Activated CD4-positive, alpha-beta T cell treated with anti-CD3 and anti-CD28 coated beads, Interleukin-2, amount 50 U/mL, for 16 hours (primary cell): ENCODE results near the gene ARPIN.
"Not testable (repeated sequence)": the region's sequence is repeated elsewhere in the genome, so short reads cannot be mapped to it uniquely, and the experiment has no call there.

Source experiments
- DNase-seq: peaks from one replicate; pipeline ENCODE4 v3.0.0-alpha.2; 2020

The ARPIN gene

DNA sequence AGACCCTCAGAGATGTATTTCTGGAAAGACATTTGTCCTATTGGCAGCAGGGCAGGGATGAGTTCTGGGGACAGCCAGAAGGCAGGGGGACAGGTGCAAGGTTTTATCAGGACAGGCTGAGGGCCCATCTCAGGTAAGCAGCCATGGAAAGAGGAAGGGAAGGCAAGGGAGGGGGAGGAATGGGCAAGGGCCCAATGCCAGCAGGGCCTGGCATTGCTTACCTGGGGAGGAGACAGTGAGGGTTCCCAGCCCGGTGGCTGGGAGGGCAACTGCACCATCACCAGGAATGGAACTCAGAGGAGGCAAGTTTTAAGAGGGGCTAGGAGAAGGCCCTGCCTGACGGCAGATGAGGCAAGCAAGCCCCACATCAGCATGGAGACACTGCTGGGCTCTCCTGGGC lies 3.1 kb downstream of the ARPIN start:
- DNase-seq, result no peak

DNA sequence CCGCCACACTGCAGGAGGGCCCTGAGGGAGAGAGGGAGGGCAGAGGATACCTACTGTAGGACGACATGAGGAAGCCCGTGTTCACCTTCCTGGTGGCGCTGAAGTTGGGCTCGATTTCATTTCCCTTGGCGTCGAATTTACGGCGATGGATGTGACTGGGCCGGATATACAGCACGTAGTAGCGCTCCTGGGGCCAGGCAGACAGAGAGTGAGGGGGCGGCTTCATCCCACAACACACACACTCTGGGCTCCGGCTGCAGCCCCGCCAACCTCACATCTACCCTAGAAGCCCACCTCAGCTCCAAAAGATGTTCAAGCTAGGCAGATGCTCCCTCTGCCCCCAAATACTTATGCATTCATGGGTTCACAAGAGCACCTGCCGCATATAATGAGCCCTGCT lies 4.5 kb downstream of the ARPIN start:
- DNase-seq, result no peak

DNA sequence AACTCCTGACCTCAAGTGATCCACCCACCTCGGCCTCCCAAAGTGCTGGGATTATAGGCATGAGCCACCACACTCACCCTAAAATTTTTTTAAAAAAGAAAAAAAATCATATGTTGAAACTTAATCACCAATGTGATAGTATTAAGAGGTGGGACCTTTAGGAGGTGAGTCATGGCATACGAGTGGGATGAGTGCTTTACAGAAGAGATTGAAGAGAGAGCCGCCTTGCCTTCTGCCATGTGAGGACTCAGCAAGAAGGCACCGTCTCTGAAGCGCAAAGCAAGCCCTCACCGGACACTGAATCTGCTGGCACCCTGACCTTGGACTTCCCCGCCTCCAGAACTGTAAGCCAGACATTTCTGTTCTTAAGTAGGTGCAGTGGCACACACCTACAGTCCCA lies 5.5 kb downstream of the ARPIN start:
- no peak for DNase-seq

DNA sequence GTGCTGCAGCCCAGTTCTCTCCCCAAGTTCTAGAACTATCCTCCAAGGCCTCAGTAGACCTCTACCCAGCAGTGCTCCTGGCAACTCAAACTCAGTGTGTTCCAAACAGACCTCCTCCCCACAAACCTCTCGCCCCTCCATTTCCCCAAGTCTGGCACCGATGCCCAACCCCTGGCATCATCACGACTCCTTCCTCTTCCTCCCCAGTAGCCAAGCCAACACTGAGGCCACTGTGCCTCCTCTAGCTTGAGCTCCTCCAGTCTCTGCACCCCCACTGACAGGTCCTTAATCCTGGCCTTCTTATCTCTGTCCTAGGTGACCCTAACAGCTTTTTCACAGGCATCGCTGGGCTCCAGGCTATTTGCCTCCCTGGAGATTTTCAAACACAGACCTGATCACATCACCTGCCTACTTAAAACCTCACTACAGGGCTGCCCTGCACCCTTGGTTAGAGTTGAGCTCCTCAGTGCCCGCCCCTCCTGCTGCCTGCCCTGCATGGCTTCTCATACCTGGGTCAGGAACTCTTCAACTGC lies 6.8 kb downstream of the ARPIN start:
- no peak for DNase-seq

- no peak for DNase-seq
Measured at GRCh38 chr15:89904519-89904918, 8.2 kb downstream of the ARPIN start.

GRCh38 chr15:89903858-89904130 lies 9.0 kb downstream of the ARPIN start:
- DNase-seq, result no peak

- no peak for DNase-seq
Measured at GRCh38 chr15:89903015-89903857, 9.5 kb downstream of the ARPIN start.

DNA sequence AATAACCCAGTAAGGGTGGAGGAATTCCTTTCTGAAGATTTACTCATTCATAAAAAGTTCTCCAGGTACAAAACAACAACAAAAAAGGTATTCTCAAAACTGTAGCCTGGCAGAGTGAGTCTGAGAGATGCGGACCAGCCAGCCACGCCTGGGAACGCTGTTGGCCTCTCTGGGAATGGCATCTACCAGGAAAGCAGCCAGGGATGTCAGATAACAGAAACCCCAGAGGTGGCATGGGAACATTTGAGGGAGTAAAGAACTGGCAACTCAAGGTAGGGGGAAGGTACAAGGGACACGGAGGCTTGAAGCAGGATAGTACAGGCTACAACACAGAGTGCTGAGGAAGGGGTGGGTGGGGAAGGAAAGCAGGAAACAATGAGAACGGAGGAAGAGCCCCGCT lies 11.9 kb downstream of the ARPIN start:
- DNase-seq, result no peak

DNA sequence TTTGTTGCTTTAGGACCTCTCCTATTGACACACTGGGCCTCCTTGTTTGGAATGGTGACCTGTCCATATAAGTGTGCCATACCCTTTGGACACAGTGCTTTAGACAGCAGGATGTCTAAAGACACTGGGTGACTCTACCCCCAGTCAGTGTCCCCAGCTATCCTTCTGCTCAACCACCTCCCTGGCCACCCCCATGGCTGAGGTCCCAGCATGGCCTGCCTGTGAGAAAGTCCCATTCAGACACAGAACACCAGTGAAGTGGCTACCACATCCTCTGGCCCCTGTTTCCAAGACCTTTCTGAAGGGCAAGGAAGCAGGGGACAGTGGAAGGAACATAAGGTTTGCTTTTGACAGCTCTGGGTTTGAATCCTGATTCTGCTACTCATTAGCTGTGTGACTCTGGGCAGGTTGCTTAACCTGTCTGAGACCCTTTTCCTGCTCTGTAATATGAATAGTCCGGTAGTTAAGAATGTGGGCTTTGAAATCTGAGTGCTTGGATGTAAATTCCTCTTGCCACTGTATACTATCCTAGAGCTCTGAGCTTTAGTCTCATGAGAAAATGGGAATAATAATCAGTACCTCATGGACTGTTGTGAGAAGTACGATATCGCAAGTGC lies 12.7 kb downstream of the ARPIN start:
- no peak for DNase-seq

- no peak for DNase-seq
Measured at GRCh38 chr15:89899295-89899945, 13.3 kb downstream of the ARPIN start.

- DNase-seq, result peak; percentile 41
Measured at GRCh38 chr15:89898614-89899294, 14.0 kb downstream of the ARPIN start.

DNA sequence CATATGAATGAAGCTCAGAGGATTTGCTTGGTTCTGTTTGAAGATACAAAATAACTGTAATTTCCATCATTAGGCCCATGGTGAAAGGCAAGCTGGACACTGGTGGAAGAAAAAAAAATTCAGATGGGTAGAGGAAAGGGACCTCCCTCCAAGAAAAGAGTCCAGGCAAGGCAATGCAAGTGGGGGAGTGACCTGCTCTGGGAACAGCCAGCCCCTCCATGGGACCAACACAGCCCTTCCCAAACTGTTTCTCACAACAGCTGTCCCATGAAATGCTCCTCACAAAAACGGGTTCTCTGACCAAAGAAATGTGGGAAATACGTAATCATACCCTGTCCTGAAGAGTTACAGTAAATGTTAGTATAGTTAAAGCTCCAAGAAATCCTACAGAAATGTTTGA lies 14.6 kb downstream of the ARPIN start:
- no peak for DNase-seq

- peak; percentile 95 for DNase-seq
Measured at GRCh38 chr15:89893696-89894447, 18.9 kb downstream of the ARPIN start, which contains the start of gene AP3S2. TSS of gene AP3S2 (minus strand) at chr15:89893994. CDS start at chr15:89893949, 45 bp downstream.

- DNase-seq, result no peak
Measured at GRCh38 chr15:89893027-89893426, 19.7 kb downstream of the ARPIN start.

- DNase-seq, result peak; percentile 20
Measured at GRCh38 chr15:89888214-89888804, 24.4 kb downstream of the ARPIN start.

GRCh38 chr15:89885611-89886010 lies 27.1 kb downstream of the ARPIN start:
- DNase-seq, result no peak

DNA sequence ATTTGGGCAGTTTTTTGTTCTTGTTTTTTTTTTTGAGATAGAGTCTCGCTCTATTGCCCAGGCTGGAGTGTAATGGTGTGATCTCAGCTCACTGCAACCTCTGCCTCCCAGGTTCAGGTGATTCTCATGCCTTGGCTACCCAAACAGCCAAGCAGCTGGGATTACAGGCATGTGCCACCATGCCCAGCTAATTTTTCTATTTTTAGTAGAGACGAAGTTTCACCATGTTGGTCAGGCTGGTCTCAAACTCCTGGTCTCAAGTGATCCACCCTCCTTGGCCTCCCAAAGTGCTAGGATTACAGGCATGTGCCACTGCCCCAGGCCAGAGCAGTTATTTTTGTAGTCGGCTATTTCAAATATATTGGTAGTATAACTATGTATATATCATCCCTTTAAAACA lies 27.6 kb downstream of the ARPIN start:
- DNase-seq, result not testable (repeated sequence)

DNA sequence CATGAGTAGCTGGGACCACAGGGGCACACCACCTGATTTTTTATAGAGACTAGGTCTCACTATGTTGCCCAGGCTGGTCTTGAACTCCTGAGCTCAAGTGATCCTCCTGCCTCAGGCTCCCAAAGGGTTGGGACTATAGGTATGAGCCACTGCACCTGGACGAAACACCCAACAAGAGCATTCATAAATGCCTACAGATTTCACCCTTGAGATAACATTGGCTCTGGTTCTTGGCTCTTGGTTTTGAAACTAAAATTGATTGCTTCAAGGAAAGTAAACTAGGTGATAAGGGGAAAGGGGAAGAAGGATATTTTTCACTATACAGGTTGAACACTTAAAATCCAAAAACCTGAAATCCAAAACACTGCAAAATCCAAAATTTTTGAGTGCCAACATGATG lies 29.2 kb downstream of the ARPIN start:
- no peak for DNase-seq

GRCh38 chr15:89880727-89881126 lies 32.0 kb downstream of the ARPIN start:
- no peak for DNase-seq

- no peak for DNase-seq
Measured at GRCh38 chr15:89878323-89878722, 34.4 kb downstream of the ARPIN start.

DNA sequence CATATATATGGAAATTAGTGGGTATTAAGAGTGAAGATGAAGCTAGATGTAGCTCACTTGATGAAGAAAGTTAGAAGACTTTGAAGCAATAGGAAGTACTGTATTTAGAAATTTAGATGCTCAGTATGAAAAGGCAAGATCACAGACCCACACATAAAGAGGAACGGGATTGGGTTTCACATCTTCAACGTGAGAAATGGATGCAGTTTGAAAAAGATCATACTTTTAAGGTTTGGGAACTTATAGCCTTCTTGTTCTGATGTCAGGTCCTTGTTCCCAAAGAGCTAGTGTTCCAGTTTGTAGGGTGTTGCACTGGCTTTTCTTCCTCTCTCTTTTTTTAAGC lies 35.7 kb downstream of the ARPIN start:
- DNase-seq, result no peak

DNA sequence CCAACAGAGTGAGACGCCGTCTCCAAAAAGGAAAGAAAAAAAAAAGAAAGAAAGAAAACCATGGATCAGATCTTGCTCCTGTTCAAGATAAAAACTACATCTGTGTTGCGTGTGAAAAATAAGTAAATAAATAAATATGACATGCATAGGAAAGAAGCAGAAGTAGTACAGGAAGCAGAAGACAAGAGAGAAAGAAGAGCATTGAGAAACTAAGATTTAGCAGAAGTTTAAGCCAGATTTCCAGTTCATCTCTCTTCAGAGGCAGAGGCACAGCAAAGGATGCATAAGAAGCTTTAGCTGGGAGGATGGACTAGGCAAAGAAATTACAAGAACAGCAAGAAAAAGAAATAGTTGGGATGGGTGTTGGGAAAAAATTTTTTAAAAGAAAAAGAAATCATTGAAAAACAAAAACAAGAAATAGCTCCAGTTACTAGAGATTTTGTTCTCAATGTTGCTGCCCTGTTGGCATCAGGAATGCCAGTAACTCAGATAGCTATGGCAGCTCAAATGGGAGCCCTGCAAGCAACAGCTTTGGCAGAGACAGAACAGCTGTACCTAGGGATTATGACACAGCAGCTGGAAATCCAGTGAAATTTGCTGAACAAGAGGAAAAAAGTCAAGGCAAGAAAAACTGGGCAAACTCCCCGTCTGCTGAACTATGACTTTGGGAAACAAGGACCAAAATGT lies 36.2 kb downstream of the ARPIN start:
- no peak for DNase-seq
